GM08714 (cell line): ENCODE measurements around the gene PIMREG.
"Not testable (repeated sequence)": the region's sequence is repeated elsewhere in the genome, so short reads cannot be mapped to it uniquely, and the experiment has no call there.

Experiments
- H3K4me3 ChIP-seq: fragments of 200-500 bp; sonication (Bioruptor generic); 2 replicates; pipeline ENCODE4 v1.5.1; 2014; ENCODE audit warnings: mild to moderate bottlenecking, low read length, inconsistent platforms
- ZNF274 ChIP-seq: IDR thresholded peaks from 2 replicates; pipeline ENCODE4 v1.6.1; 2012; ENCODE audit warnings: mild to moderate bottlenecking, low read depth, low read length

The PIMREG gene

DNA sequence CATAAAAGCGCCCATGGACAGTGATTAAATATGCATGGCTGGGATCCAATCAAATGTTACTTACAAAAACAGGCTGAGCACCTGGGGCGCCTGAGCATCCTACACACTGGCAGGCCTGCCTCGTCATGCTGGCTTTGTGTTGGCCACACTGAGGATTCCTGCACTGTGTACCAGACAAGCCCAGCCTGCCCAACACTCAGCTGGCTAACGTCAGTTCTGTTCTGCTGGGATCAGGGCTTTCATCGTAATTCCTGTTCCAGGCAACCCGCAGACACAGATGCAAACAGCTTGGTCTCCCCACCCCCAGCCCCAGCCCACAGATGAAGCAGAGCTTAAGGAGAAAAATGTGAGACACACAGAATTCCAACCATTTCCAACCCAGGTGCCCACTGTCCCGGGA lies 30.7 kb downstream of the PIMREG start:
- no peak for TF ChIP-seq ZNF274
- H3K4me3 ChIP-seq: no peak overlapping the region

DNA sequence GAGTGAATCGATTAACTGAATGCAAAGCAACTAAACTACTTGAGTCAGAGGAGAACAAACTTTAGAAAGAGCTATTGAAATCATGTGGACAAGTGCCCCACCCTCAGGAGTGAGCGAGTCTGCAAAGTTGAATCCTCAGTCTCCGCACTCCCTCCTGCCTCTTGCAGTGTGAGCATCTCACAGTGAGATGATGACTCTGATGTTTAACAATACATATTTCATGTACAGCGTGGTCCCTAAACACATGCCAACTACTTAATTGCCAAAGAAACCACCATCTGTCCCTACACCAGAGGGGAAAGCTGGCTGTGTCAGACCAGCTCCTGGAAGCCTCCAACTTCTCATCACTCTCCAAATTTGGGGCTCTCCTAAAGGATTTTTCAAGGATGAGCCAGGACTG lies 31.2 kb downstream of the PIMREG start:
- H3K4me3 ChIP-seq: no peak overlapping the region
- TF ChIP-seq ZNF274: no peak

DNA sequence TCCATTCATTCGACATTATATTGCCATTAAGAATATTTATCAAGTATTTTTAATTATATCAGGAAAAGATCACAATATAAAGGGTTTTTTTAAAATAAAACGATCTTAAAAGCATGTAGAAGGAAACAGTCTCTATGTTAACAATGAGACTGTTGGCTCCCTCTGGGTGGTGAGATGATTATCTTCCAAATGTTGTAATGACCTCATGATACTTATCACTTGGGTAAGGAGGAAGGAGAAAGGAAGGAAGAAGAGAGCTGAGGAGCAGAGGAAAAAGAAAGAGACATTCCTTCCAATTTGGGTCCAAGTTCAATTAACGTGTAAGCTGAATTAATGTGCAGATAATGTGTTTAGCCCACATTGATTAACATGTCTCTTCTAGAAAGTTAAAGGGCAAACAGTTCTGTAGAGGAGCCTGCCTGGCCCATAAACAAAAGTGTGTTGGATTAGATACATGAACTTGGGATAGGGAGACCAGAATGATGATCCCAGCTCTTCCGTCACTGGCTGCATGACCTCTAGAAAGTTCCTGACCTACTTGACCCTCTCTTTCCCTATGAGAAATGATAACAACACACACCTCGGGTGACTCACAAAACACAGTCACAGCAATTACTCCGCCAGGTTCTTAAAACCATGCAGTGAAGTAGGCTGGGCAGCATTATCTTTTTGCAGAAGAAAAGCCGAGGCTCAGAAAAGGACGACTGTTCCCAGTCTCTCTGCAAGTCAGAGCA lies 32.0 kb downstream of the PIMREG start:
- H3K4me3 ChIP-seq: no peak overlapping the region
- TF ChIP-seq ZNF274: no peak

DNA sequence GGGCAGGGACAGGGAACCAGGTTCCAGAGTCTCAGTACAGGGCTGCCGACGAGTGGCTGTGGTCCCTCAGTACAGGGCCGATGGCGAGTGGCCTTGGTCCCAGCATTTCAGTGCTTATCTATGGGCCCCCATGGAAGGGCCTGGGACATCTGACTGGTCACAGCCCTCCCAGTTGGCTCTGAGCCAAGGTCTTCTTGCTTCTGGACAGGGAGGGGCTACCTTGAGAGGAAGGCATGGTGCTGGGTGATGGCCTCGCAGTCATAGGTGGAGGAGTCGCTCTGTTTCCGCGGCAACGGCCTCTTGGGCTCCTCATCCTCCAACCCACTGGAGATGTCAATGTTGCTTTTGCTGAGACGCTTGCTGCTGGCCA lies 32.5 kb downstream of the PIMREG start:
- H3K4me3 ChIP-seq: no peak overlapping the region
- TF ChIP-seq ZNF274: no peak

DNA sequence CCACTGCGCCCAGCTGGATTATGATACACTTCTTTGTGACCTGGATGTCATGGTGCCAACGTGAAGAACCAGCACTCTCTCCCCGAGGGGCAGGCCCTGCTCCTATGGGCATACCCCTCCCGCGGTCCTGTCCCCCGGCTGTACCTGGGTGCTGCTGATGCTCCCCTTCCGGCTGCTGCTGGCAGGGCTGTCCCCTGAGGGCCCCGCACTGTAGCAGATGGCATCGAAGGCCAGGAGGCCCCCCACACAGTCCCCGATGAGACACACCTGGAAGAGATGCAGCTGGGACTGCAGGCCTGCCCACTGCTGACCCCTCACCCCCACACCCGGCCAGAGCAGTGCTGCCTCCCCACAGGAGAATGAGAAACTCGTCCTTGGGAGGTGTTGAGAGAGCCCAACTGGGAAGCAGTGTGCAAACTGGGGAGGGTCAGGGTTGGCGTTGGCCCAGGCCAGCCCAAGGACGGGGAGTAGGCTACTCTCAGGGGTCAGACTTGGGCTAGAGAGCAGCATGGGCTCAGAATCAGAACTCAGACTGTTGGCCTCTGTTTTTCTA lies 33.7 kb downstream of the PIMREG start:
- no peak overlapping the region for H3K4me3 ChIP-seq
- TF ChIP-seq ZNF274: no peak

DNA sequence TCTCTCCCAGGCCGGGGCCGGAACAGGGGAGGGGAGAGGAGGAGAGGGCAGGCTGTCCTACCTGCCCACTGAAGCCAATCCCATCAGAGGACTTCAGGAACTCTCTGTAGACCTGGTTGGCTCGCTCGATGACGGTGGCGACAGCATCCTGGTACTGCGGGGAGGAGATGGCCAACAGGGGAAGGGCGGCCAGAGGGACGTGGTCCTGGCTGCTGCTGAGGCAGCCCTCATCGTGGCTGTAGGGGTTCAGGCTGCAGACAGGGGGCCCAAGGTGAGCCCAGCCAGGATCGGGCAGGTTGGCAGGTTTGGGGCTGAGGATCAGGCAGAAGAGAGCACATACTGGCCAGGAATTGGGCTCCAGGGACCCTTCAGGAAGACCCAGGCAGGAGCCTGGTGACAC lies 34.2 kb downstream of the PIMREG start:
- TF ChIP-seq ZNF274: no peak
- no peak overlapping the region for H3K4me3 ChIP-seq

DNA sequence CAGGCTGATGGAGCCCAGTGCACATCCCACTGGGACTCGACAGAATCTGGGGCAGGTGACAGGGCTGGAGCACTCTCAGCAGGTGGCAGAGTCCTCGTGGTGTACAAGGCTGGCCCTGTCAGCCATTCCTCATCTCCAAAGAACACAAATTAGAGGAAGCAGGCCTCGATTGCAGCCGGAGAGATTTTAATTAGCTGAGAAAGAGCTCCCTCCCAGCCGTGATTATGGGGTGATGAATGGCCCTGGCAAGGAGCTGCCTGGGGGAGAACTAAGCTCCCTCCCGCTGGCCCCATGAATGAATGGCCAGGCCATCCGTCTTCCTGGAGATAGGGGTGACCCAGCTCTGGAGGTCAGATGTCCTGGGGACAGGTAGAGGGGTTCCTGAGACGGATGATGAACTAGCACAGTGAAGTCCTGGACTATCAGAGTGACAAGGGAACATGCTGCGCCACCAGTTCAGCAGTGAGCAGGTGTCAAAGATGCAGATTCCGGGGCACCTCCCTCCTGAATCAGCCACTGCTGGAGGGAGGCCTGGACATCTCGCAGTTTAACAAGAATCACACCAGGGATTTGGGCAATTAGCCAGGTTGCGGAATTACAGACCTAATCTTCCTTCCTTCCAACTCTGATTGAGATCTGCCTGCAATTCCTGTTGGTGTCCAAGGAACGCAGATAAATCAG lies 35.5 kb downstream of the PIMREG start:
- TF ChIP-seq ZNF274: no peak
- no peak overlapping the region for H3K4me3 ChIP-seq

DNA sequence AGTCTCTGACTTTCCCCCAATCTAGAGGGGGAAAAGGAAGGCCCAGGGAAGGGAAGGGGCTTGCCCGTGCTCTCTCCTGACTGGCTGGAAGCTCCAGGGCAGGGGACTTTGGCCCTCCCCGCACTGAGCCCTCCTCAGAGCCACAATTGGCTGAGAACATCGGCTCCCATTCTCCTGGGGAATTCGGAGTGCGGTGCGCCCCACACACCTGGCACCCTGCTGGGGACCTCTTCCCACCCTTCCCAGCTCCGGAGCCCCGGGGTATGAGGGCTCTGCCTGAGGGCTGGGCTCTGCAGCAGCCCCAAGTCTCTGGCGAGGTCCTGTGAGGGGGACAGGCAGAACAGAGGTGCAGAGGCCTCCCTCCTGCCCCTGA lies 36.0 kb downstream of the PIMREG start:
- H3K4me3 ChIP-seq: no peak overlapping the region
- no peak for TF ChIP-seq ZNF274

DNA sequence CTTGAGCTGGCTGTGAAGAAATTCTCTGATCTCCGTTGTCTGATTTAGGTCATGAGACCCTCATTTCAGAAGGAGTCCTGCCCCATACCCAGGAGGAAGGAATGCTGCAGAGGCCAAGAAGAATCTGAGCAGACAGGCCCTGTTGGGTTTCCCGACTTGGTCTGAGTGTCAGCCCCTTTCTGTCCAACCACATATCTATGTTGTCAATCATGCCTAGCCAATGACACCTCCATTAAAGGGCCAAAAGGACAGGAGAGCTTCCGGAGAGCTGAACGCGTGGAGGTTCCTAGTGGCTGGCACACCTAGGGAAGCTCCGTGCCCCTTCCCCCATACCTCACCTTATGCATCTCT lies 37.8 kb downstream of the PIMREG start:
- H3K4me3 ChIP-seq: no peak overlapping the region
- no peak for TF ChIP-seq ZNF274

DNA sequence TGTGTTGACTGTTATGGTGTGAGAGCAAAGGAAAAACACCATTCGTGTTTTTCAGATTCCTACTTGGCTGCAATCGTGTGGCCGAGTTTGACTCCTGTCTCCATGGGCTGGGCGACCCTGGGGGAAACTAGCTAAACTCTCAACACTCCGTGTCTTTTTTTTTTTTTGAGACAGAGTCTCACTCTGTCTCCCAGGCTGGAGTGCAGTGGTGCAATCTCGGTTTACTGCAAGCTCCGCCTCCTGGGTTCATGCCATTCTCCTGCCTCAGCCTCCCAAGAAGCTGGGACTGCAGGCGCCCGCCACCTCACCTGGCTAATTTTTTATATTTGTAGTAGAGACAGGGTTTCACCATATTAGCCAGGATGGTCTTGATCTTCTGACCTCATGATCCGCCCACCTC lies 38.5 kb downstream of the PIMREG start:
- not testable (repeated sequence) for H3K4me3 ChIP-seq

DNA sequence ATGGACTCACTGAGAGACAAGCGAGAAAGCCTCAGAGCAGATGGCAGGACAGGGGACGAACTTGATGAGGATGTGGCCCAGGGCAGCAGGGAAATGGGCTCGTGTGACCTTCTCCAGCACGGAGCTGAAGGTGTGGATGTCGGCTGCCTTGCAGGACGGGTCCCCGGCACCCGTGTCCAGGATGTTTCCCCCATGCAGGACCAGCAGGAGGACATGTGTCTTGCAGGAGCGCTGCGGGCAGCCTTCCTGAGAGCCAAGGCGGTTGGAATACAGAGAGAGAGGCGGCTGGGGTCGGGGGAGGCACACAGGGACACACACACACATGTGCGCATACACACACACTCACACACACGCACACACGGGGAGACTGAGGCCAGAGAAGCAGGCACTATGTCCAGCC lies 39.3 kb downstream of the PIMREG start:
- TF ChIP-seq ZNF274: no peak
- H3K4me3 ChIP-seq: no peak overlapping the region

DNA sequence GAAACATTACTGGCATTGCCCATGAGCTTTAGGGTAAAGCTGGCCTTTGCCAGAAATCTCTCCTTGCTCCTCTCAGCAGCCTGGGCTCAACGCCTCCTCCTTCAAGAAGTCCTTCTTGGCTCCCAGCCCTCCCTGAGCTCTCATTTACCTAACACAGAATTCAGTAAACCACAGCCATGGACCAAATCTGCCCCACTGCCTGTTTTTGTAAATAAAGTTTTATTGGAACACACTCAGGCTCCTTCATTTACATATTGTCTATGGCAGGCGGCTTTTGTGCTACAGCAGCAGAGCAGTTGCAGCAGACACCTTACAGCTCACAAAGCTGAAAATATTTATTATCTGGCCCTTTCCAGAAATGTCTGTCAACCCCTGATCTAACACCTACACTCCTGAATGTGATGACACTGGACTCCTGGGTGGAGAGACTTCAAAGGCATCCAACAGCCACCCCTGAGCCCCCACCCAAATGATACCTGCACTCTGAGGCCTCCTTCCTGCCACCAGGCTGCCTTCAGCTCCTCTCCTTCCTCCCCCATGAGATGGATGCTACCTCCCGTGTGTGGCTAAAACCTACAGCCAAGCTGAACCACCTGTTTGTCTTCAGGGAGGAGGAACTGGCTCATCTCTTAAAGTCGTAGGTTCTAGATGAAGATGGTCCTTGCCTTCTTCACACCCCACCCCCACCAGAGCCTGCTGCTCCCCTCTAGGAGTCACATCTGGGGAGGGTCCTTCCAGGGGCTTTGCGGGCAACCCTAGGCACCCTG lies 41.6 kb downstream of the PIMREG start:
- TF ChIP-seq ZNF274: no peak
- H3K4me3 ChIP-seq: no peak overlapping the region

DNA sequence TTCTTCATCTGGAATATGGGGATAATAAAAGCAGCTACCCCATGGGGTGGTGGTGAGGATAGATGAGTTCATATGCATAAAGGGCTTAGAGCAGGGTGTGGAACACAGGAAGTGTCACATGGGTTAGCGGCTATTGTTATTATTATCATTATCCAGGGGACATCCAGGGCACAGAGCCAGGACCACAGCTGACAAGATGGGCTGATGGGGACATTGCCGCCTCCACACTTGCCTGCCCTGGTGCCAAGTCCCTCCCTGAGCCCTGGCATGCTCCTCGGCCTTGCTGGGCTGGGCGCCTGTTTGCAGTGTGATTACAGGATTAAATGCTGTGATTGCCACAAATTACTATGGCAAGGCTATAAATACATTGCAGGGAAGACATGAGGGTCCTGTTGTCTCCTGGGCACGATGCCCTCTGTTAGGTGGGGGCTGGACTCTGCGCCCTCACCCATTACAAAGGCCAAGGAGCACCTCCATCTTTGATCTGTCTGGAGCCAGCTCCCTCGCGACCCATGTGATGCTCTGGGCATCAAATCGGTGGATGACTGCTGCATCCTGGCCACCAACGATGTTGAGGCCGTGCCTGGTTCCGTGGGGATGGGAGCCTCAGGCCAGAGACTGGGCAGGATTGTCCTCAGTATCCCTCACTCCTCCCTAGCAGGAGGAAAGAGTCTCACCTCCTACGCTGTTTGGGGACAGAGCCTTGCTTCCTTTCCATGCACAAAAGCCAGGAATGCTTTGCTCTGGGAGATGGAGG lies 43.2 kb downstream of the PIMREG start:
- no peak overlapping the region for H3K4me3 ChIP-seq
- TF ChIP-seq ZNF274: no peak

DNA sequence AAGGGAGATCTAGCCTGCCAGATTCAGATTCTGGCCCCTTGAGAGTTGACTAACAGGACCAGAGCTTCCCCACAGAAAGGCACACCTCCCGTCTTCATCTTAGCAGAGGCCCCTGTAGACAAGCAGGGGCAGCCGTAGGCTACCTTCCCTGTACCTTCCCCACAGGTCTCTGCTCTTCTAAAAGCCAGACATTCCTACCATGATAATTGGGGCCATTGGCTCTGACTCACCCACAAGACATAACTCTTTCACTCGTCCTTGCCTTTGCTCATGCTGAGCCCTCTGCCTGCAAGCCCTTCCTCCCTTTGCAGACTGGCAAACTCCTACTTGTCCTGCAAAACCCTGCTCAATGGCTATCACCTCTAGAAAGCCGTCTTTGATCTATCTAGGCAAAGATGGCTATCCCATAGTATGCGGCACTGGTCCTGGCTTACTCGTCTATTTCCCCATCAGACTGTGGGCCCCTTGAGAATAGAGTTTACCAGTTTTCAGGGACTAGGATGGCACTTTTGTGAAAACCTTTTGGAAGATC lies 43.8 kb downstream of the PIMREG start:
- no peak for TF ChIP-seq ZNF274

More for the DNA sequence above, 43.8 kb downstream of the PIMREG start:
- H3K4me3 ChIP-seq: no peak overlapping the region
